HG03159 (cell line): ENCODE results near the gene DNAJC6.

Experiments
- ATAC-seq: cut with Tn5 transposase; IDR thresholded peaks from one replicate; pipeline ENCODE4 v1.9.1; 2021; ENCODE audit warnings: mild to moderate bottlenecking, moderate library complexity; ENCODE audit not compliant: unreplicated experiment

The DNAJC6 gene

DNA sequence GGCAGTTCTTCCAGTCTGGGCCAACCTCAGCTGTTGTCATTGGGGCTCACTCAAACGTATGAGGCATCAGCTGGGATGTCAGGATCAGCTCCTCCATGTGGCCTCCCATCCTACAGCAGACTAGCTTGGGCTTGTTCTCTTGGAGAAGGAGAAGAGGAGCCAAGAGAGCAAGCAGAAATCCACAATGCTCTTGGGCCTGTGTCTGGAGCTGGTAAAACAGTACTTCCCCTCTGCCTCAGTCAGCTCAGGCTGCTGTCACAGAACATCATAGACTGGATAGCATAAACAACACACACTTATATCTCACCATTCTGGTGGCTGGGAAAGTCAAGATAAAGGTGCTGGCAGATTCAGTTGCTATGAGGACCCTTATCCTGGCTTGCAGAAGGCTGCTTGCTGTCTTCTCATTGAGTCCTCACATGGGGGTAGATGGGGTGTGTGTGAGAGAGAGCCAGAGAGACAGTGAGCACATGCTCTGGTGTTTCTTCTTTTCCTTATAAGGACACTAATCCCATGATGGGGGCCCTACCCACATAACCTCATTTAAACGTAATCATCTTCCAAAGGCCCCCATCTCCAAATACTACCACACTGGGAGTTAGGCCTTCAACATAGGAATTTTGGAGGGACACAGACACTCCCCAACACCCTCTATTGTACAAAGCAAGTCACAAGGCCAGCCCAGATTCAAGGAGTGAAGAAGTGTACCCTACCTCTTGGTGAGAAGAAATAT, 16.3 kb upstream of the DNAJC6 start:
- ATAC-seq: no peak

DNA sequence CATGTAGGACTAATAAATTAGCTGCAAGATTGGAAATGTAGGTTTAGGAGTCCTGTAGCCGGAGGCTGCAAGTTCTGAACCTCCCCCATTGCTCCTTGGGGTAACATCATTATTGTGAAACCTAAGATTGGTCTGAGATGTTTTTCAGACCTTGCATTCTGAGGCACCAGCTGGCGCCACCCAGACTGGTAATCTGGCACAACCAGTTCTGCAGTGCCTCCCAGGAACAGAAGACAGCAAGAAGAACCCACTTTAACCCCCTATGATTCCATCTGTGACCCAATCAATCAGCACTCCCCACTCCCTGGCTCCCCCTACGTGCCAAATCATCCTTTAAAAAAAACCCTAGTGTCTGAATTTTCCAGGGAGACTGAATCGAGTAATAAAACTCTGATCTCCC, 11.6 kb upstream of the DNAJC6 start:
- ATAC-seq: no peak

DNA sequence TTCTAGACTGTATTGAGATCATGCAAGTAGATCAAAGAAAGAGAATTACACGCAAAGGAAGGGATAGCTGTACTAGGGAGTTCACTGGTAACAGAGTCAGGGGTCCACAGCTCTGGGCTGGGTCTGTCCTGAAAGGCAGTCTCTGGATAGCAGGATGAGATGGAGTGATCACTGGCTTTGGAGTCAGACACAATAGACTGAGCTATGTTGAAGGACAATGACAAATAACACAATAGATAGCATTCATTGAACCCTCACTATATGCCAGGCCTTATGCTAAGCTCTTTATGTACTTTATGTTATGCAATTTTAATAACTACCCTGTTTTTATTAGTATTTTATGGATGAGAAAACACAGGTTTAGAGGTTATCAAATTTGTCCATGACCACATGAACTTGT, 10.0 kb upstream of the DNAJC6 start:
- no peak for ATAC-seq

DNA sequence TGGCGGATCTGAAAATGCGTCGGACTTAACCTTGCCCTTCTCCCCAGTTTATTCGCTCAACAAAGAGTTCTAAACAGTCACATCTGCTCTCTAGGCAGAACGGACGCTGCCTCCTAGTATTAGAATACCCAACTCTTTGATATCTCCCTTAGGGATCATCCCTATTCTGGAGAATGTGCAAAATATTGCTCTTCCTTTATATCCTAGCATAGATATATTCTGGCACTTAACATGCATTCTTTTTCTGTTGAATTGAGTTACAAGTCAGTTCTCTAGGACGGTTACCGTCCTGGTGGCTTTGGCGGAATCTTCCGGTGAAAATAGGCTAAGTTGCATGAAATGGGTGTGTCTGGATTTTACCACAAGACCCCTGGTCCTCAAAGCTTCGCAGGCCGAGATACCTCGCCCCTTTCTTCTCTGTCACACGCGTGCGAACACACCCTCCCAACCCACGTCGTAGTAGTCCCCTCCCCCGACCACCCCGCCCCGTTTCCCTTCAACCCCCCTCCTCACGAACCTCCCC, 501 bp upstream of the DNAJC6 start:
- no peak for ATAC-seq

DNA sequence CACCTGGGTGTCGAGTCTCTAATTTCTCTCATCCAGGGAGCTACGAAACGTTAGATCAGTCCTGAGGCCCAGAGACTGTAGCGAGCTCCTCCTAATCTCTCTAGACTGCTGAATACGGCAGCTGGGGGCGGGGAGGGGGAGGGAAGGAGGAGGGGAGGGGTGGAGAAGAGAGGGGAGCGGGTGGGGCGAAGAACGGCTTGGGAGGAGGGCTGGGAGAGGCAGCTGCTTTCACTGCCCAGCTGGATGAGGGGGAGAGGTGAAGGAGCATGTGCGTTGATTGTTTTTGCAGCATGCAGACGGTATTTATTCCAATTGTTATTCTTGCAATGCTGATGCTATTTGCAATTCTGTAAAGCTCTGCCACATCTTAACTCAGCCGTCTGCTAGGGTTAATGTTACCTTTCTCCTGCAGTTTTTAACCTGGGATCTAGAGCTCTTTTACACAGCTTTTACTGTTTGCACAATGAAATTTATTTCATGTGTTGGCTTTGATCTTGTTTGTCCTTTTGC, 790 bp downstream of the DNAJC6 start:
- no peak for ATAC-seq

DNA sequence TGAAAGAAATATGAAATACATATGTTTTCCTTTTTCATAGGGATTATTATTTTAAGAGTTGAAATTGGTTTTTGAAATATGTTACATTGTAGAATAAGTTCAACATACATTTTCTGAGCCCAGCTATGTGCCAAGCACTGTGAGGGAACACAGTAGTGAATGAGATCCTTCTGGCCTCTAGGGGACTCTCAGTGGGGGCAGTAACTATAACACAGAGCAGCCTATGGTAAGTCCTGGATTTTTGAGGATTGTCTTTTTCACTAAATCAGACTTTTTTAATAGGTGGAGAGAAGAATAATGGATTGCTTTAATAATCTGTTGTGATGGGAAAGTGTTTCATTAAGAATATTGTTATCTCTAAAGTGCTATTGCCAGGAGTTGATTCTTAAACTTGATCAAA, 2.4 kb downstream of the DNAJC6 start:
- no peak for ATAC-seq

DNA sequence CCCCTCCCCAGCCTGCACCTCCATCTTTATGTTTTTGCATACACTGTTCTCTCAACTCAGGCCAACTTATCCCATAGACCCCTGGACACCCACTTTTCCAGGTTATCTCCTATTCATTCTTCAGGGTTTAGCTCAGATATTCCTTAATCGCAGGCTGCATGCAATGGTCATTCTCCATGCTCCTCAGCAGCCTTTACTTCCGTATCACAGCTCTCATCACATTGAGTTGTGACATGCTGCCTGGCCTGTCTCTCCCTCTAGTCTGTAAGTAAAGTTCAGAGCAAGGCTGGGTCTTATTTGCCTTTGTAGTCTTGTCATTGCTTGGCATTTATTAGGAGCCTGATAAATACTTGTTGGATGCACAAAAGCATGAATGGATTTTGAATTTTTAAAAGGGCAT, 6.9 kb downstream of the DNAJC6 start:
- ATAC-seq: no peak

DNA sequence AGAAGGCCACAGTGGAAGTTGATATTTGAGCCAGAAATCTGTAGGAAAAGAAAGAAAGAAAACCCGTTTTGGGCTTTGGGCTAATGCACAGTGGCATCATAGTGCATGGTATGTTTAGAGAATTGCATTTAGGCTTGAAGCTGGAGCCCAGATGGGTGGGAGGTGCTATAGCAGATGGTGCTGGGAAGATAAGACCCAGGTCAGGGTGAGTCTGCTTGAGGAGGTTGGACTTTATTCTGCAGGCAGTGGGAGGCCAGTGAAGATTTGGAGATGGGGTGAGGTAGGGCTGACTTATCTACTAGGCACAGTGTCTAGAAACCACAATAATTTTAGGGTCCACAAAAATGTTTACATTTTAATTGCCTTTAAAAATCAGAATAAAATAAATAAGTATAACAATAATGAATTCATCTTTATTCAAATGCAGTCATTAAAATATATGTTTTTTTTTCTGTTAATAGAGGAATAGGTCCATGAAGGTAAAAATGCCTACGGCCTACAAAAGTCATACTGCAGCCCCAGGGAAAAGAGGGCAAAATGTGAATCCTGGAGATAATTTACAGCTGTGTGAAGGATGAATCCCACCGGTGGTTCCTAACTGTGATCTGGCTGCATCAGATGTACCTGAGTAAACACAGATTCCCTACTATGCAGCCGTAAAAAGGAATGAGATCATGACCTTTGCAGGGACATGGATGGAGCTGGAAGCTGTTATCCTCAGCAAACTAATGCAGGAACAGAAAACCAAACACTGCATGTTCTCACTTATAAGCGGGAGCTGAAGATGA, 8.7 kb downstream of the DNAJC6 start:
- no peak for ATAC-seq

DNA sequence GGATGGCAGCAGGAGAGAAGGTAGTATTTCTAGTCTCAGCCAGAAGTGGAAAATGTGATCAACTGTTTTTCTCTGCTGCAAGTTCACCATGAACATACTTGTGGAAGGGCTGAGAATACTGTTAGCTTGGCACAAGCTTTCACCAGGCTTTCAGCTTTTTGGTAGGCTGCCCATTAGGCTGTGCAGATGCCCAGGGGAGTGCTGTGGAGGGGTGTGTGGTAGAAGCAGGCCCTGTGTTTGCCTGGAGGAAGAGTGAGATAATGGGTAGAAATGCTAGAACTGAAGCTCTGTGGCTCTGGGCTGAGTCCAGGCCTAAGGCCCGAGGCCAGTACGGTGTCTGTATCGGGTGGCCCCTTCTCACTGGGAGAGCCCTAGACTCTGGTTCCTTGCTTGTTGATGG, 9.8 kb downstream of the DNAJC6 start:
- no peak for ATAC-seq

DNA sequence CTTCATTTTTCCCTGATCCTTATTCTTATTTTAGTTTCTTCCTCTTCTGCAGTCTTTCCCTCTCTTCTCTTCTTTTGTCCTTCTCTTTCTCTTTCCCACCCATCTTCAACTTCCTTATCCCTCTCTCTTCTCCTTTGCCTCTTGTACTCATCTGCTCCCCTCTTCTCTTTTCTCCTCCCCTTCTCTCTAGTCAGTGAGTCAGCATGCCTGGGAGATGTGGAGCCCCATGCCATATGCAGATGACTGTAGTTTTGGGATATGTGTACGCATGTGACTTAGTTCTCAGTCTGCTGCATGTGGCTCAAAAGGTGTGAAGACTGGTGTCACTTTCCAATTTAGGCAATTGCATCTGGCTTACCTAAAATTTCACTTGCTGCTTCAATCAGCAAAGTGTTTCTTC, 10.4 kb downstream of the DNAJC6 start:
- no peak for ATAC-seq

DNA sequence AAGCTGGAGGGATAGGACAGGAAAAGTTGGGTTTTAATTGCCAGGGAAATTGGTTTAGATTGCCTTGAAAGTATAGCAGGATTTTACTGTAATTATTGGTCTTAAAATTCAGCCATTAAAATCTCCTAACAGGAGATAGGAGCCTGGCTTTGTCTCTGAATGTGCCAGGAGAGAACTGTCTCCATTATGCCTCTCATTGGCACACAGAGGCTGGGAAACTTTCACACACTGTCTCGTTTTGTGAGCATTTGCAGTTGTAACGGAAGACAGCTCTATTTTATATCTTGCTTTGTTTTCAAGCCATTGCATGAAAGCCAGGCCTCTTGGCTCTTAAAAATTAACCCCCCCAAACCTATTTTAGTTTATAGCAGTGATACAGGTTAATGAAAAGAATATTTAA, 12.5 kb downstream of the DNAJC6 start:
- ATAC-seq: no peak

DNA sequence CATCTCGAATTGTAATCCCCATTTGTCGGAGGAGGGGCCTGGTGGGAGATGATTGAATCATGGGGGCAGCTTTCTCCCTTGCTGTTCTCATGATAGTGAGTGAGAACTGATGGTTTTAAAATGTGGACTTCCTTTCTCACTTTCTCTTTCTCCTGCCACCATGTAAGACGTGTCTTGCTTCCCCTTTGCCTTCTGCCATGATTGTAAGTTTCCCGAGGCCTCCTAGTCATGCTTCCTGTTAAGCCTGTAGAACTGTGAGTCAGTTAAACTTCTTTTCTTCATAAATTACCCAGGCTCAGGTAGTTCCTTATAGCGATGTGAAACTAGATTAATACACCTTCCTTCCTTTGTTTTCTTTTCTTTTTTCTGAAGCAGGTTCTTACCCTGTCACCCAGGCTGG, 13.9 kb downstream of the DNAJC6 start:
- no peak for ATAC-seq

DNA sequence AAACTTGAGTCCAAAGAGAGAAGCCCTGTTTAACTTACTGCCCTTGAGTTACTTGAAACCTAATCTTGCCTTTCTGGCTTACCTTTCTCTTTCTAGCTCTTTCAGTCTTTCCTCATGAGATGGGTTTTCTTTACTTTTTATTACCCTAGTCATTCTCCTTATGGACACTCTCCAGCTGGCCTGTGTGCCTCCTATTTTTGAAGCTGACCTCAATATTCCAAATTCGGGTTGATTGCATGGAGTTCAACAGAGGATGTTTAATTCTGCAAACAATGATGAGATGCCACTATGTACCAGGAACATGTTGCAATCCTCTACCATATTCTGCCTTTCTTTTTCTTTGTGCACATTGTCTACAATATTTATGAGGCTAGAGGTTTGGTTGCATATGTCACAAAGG, 20.7 kb downstream of the DNAJC6 start:
- no peak for ATAC-seq

DNA sequence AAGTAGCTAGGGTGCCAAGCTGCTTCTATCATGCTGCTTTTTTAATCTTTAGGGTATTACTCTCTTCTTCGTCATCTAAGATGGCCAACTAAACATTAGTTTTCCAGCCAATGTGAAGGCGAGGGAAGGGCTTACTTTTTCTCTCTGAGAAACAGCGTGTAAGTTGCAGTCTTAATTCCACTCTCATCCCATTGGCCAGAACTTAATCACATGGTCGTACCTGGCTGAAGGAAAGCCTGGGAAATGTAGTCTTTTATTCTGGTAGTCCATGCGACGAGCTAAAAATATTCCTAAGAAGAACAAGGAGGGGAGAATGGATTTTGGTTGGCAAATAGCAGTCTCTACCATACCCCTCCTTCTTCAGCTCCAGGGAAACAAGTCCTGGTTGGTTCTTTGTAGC, 21.5 kb downstream of the DNAJC6 start:
- ATAC-seq: no peak

DNA sequence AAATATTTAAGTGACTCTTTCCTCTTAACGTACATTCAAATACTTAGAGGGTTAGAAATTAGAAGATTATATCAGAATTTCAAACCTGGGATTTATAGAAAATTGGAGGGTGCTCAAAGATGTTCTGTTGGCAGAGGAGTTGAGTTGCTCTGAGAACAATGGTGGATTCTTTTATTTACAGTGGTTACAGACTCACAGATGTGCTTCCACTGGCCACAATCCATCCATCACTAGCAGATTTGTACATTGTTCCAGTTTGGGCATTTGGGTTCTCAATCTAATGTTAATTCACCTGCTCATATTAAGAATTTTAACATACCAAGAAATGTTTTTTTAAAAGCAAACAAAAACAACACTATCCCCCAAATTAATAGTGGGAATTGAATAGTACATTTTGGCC, 23.5 kb downstream of the DNAJC6 start:
- ATAC-seq: no peak

DNA sequence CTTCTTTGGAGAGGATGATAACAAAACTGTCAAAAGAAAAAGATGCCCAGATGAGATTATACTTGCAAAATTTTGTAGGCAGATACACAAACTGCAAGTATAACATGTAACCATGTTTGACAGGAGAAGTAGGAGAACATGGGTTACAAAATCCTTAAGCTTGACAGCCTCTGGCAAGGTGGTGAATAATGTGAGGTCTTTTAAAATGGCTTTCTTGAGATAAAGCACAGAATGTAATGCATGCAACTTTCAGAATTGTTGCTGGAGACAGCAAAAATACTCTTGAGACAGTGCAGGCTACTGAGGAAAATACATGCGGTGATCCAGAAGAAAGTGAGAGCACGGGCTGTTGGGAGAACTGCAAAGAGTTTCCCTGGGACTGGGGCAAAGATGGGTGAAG, 24.7 kb downstream of the DNAJC6 start:
- ATAC-seq: no peak

DNA sequence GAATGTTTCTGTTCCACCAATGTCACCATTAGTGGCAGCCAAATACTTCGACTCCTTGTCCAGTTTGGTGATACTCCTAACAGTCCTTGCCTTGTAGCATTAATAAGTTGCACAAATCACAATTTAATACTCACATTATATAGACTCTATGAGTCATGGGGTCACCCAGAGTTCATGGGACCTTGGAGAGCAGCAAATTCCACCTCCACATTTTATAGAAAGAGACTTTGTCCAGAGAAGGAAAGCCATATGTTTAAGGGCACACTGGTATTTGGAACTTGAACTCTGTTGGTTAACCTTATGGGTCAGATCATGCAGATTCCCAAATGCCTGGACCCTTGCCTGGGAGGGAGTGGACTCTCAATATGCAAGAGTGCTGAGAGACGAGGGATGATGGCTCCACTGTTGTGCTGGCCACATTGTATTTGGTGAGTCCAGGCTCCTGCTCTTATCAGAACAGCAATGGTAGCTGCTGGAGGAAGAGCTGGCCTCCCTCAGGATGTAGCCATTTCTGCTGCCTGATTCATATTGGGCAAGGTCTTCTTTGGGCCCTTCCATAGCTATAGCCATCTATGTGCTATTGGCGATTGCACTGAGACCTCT, 30.6 kb downstream of the DNAJC6 start:
- ATAC-seq: no peak

DNA sequence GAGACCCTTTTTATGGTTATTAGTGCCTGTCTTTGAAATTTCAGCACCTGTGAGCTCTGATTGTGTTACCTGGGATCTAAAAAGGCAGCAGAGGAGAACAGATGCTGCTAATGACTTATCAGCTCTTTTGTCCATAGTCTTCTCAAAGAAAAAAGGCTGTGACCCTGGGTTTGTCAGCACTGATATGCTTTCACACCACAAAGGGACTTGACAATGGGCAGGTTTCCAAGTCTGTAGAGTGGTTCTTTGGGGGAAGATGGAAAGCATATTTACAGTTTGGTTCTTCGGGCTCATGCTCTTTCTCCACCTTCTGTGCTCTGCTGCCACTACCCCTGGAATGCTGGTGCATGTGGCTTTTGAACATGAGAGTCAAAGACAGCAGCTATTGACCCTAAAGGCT, 32.0 kb downstream of the DNAJC6 start:
- ATAC-seq: no peak

DNA sequence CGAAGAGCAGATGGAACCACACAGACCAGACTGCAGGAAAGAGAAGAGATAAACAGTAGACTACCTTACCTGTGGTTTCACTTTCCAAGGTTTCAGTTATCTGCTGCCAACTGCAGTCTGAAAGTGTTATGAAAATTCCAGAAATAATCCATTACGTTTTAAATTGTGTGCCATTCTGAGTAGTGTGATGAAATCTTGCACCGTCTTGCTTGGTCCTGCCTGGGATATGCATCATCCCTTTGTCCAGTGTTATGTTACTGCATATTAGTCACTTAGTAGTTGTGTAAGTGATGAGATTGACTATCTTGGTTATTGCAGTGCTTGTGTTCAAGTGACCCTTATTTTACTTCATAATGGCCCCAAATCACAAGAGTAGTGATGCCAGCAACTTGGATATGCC, 33.9 kb downstream of the DNAJC6 start:
- ATAC-seq: no peak

DNA sequence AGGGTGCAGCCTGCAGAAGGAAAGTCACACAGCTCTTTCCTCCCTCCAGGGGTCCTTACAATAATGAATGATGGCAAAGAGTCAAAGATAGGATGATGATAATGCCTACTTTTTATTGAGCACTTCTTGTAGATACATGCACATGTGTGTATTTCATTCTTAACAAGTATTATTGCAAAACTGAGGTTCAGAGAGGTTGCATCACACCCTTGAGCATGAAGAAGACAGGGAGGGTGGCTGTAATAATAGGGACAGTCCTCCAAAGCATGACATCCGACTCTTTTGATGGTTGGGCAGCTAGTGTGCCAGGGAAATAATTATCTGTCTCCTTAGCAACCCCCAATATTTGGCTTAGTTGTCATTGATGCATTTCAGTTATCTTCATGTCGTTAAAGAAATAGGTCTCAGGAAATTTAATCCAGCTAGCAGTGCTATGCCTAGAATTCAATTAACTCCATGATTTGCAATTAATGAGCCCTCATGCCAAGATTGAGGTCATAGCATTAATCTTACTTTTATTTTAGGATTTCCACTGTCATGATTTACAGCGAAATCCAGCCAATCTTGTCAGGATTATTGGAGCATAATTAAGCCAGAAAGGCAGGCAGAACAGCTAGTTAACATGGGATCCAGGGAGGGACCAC, 35.0 kb downstream of the DNAJC6 start:
- no peak for ATAC-seq

DNA sequence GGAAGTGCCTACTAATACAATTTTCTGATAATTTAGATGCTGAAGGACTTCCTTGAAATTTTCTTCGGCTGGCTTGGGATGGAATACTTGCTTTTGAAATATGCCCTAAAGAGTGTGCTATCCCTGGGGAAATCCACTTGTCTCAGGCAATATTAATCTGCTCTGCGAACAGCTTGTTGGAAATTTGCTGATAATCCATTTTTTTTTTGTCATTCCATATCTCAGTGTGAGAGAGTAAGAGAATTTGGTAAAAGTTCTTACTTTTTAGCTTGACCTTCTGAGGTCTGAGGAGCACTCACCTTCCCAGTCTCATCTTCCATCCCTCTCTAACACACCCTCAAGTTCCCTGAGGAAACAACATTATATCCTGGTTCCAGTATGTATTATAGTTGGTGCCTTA, 36.8 kb downstream of the DNAJC6 start:
- no peak for ATAC-seq
